ENCODE measurements around the gene ADCK1. TPM values are rescaled to one million over a fixed set of nuclear protein-coding genes. Genes with fewer than 3 reads are reported as not detected.

Gene ADCK1
- total RNA-seq, 4 donors from 2014 or later = 10.7 to 33.0 (median 18.9) TPM

GRCh38 chr14:77878783-77879182 is 78.9 kb downstream of the ADCK1 start:
- Histone ChIP-seq H3K27me3 (no peaks in the 10 kb centered on the region), H3K36me3 (no peaks in the 10 kb centered on the region), H3K4me1 (no peaks in the 10 kb centered on the region), H3K4me3 (no peak overlapping the region), H3K9me3 (no peaks in the 10 kb centered on the region), H3K27ac (no peak overlapping the region)
- TF ChIP-seq, protein P1, sequence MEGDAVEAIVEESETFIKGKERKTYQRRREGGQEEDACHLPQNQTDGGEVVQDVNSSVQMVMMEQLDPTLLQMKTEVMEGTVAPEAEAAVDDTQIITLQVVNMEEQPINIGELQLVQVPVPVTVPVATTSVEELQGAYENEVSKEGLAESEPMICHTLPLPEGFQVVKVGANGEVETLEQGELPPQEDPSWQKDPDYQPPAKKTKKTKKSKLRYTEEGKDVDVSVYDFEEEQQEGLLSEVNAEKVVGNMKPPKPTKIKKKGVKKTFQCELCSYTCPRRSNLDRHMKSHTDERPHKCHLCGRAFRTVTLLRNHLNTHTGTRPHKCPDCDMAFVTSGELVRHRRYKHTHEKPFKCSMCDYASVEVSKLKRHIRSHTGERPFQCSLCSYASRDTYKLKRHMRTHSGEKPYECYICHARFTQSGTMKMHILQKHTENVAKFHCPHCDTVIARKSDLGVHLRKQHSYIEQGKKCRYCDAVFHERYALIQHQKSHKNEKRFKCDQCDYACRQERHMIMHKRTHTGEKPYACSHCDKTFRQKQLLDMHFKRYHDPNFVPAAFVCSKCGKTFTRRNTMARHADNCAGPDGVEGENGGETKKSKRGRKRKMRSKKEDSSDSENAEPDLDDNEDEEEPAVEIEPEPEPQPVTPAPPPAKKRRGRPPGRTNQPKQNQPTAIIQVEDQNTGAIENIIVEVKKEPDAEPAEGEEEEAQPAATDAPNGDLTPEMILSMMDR (IDR thresholded peaks at IDR 0.05) = no peak
- no peak for TF ChIP-seq POLR2A (IDR thresholded peaks at IDR 0.05)
- DNase-seq = no peak

DNA sequence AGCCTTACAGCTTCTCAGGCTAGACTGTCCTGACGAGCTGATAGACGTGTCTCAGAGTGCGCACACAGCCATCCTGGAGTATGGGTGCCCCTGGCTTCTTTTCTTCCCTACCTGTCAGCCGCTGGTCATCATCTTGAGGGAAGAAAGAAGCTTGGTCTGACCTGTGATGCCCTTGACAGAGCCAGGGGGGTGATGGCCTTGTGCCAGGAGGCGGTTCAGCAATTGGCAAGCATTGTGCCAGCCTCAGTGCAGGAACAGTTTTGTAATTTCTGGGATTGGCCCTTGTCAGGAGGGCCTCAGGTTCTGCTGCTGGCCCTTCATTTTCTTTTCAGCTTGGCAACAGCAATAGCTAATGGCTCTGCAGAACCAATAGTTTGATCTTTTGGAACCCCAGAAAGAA is 80.1 kb downstream of the ADCK1 start:
- no peak for DNase-seq
- Histone ChIP-seq H3K27me3 (no peaks in the 10 kb centered on the region), H3K9me3 (no peaks in the 10 kb centered on the region), H3K4me1 (no peaks in the 10 kb centered on the region), H3K4me3 (no peak overlapping the region), H3K27ac (no peak overlapping the region), H3K36me3 (no peaks in the 10 kb centered on the region)
- no peak for TF ChIP-seq POLR2A (IDR thresholded peaks at IDR 0.05)
- TF ChIP-seq, protein P1 (IDR thresholded peaks at IDR 0.05) = no peak

- TF ChIP-seq, protein P1 (IDR thresholded peaks at IDR 0.05) = no peak
- no peak for TF ChIP-seq POLR2A (IDR thresholded peaks at IDR 0.05)
- no peak overlapping the region for H3K4me3 ChIP-seq
- no peak overlapping the region for H3K27ac ChIP-seq
- no peaks in the 10 kb centered on the region for H3K9me3 ChIP-seq
- no peaks in the 10 kb centered on the region for H3K27me3 ChIP-seq
- DNase-seq = no peak
- H3K4me1 ChIP-seq = no peaks in the 10 kb centered on the region
- no peaks in the 10 kb centered on the region for H3K36me3 ChIP-seq
Observed at GRCh38 chr14:77882098-77882497, 82.2 kb downstream of the ADCK1 start.

DNA sequence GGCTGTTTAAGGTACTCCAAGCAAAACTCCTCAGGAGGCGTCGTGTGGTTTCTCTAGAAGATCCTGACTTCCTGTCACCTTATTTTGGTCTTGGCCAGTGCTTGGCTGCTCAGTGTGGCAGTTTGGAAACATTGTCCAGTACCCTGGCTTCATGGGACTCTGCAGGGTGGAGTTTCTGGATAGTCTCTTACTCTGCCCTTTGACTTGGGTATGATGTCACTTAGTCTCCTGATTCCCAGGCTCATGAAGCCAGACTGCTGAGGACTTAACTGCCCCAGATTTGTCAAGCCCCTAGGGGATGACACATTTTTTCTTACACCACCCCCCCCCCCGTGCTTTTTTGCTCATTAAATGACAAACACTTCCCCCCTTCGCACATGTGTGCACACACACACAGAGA is 82.7 kb downstream of the ADCK1 start:
- no peak overlapping the region for H3K4me3 ChIP-seq
- no peak for DNase-seq
- no peak overlapping the region for H3K27ac ChIP-seq
- no peaks in the 10 kb centered on the region for H3K9me3 ChIP-seq
- H3K27me3 ChIP-seq = no peaks in the 10 kb centered on the region
- peaks cover 0 to under 1% (median 0%) of the 10 kb centered on the region in 3 donors for H3K36me3 ChIP-seq
- H3K4me1 ChIP-seq = no peaks in the 10 kb centered on the region
- TF ChIP-seq, protein P1 (IDR thresholded peaks at IDR 0.05) = no peak
- no peak for TF ChIP-seq POLR2A (IDR thresholded peaks at IDR 0.05)

- Histone ChIP-seq H3K27me3 (no peaks in the 10 kb centered on the region), H3K4me1 (no peaks in the 10 kb centered on the region), H3K9me3 (no peaks in the 10 kb centered on the region), H3K36me3 (peaks cover 0 to 7% (median 0%) of the 10 kb centered on the region in 3 donors), H3K4me3 (no peak overlapping the region), H3K27ac (no peak overlapping the region)
- no peak for TF ChIP-seq POLR2A (IDR thresholded peaks at IDR 0.05)
- TF ChIP-seq, protein P1 (IDR thresholded peaks at IDR 0.05) = no peak
- DNase-seq = no peak
Observed at GRCh38 chr14:77883131-77883846, 83.4 kb downstream of the ADCK1 start.

All from Peyer's patch (tissue), 4 donors.